Activated CD8-positive, alpha-beta T cell treated with anti-CD3 and anti-CD28 coated beads for 36 hours (primary cell): Measurements from ENCODE around the gene CREBBP. TPM values are rescaled to one million over a fixed set of nuclear protein-coding genes. Genes with fewer than 3 reads are reported as not detected.
"Not testable (repeated sequence)": the region's sequence is repeated elsewhere in the genome, so short reads cannot be mapped to it uniquely, and the experiment has no call there.

Experiments used
- ATAC-seq: fragments of 200-7000 bp; cut with Tn5 transposase; one replicate; pipeline ENCODE4 v1.10.0; 2021; ENCODE audit warnings: mild to moderate bottlenecking, moderate library complexity
- CTCF ChIA-PET: fragments of 350-600 bp; sonication (Branson Sonifier 250); formaldehyde crosslinking; loops from one replicate; lab custom pipeline; 2021; ENCODE audit warnings: antibody characterized with exemption; lab: Charles Lee
- POLR2A ChIA-PET: fragments of 350-600 bp; sonication (Branson Sonifier 250); formaldehyde crosslinking; loops from one replicate; lab custom pipeline; 2021; ENCODE audit warnings: antibody characterized with exemption; lab: Charles Lee
- DNase-seq: peaks from one replicate; pipeline ENCODE4 v3.0.0-alpha.2; 2020
- H3K27ac Mint-ChIP-seq: one replicate; pipeline ENCODE4 v1.8.0; 2021; ENCODE audit warnings: mild to moderate bottlenecking, mixed read lengths
- H3K27me3 Mint-ChIP-seq: one replicate; pipeline ENCODE4 v1.8.0; 2021; ENCODE audit warnings: mixed read lengths
- H3K36me3 Mint-ChIP-seq: one replicate; pipeline ENCODE4 v1.8.0; 2021; ENCODE audit warnings: low read depth, mixed read lengths
- H3K4me1 Mint-ChIP-seq: one replicate; pipeline ENCODE4 v1.8.0; 2021; ENCODE audit warnings: low read depth, mixed read lengths
- H3K4me3 Mint-ChIP-seq: one replicate; pipeline ENCODE4 v1.8.0; 2021; ENCODE audit warnings: mild to moderate bottlenecking, moderate library complexity, mixed read lengths
- H3K9me3 Mint-ChIP-seq: one replicate; pipeline ENCODE4 v1.8.0; 2021; ENCODE audit warnings: mixed read lengths
- intact Hi-C: fragments of 100-400 bp; cut with micrococcal nuclease; formaldehyde crosslinking; loops from one replicate; pipeline ENCODE4 v1.10.0; 2022
- total RNA-seq, 2 experiments: library from RNA; stranded (reverse); gene quantifications; one replicate each; pipeline ENCODE4 v1.2.3, GENCODE V29; 2021
- TF ChIP-seq, protein P1 (sequence below): fragments of 200-600 bp; IDR thresholded peaks from one replicate; pipeline ENCODE4 v1.8.0; 2022; ENCODE audit warnings: antibody characterized with exemption, mild to moderate bottlenecking

CREBBP gene
- total RNA-seq, 2 experiments from 2014 or later, result 27.9 to 33.5 TPM

DNA sequence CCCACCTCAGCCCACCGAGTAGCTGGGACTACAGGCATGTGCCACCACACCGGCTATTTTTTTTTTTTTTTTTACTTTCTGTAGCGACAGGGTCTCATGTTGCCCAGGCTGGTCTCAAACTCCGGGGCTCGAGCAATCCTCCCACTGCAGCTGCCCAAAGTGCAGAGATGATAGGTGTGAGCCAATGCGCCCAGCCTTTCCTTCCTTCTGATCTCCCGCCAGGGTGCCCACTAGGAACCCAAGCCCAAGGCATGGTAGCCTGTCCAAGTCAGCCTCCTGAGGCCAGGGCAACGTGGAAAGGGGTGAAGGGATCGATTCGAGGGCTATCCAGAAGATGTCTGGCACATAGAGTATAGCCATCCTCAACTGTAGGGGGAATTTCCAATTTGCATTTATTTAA is 9.6 kb upstream of the CREBBP start:
- CTCF ChIA-PET, result no interaction called here
- intact Hi-C loops, result no loop called here
- ATAC-seq (no peak), DNase-seq (no peak)
- Mint-ChIP-seq H3K4me3 (no peak overlapping the region), H3K36me3 (no peaks in the 10 kb centered on the region), H3K4me1 (no peaks in the 10 kb centered on the region), H3K27me3 (peaks cover 5% of the 10 kb centered on the region), H3K9me3 (peaks cover 6% of the 10 kb centered on the region), H3K27ac (no peak overlapping the region)
- TF ChIP-seq, protein P1, sequence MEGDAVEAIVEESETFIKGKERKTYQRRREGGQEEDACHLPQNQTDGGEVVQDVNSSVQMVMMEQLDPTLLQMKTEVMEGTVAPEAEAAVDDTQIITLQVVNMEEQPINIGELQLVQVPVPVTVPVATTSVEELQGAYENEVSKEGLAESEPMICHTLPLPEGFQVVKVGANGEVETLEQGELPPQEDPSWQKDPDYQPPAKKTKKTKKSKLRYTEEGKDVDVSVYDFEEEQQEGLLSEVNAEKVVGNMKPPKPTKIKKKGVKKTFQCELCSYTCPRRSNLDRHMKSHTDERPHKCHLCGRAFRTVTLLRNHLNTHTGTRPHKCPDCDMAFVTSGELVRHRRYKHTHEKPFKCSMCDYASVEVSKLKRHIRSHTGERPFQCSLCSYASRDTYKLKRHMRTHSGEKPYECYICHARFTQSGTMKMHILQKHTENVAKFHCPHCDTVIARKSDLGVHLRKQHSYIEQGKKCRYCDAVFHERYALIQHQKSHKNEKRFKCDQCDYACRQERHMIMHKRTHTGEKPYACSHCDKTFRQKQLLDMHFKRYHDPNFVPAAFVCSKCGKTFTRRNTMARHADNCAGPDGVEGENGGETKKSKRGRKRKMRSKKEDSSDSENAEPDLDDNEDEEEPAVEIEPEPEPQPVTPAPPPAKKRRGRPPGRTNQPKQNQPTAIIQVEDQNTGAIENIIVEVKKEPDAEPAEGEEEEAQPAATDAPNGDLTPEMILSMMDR, result no peak
- POLR2A ChIA-PET, result no interaction called here

DNA sequence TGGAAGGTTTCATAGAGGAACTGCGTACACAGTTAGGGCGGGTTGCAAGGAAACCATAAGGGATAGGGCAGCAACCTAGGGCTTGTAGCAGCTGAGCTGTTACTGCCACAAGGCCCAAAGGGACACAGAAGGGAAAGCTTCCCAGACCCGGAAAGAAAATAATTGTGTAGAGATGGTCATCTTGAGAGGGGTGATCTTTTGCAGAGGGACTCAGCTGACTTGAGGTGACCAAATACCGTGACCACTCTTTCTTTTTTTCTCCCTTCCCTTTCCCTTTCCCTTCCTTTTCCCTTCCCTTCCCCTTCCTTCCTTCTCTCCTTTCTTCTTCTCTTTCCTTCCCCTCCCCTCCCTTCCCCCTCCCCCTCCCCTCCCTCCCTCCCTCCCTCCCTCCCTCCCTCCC is 8.5 kb upstream of the CREBBP start:
- no peak overlapping the region for H3K4me3 Mint-ChIP-seq
- no peak for DNase-seq
- peaks cover 4% of the 10 kb centered on the region for H3K27me3 Mint-ChIP-seq
- no peak for ATAC-seq
- TF ChIP-seq, protein P1, result no peak
- ChIA-PET CTCF (no interaction called here), POLR2A (no interaction called here)
- no peak overlapping the region for H3K27ac Mint-ChIP-seq
- peaks cover 4% of the 10 kb centered on the region for H3K9me3 Mint-ChIP-seq
- no peaks in the 10 kb centered on the region for H3K4me1 Mint-ChIP-seq
- no peaks in the 10 kb centered on the region for H3K36me3 Mint-ChIP-seq
- intact Hi-C loops, result no loop called here

DNA sequence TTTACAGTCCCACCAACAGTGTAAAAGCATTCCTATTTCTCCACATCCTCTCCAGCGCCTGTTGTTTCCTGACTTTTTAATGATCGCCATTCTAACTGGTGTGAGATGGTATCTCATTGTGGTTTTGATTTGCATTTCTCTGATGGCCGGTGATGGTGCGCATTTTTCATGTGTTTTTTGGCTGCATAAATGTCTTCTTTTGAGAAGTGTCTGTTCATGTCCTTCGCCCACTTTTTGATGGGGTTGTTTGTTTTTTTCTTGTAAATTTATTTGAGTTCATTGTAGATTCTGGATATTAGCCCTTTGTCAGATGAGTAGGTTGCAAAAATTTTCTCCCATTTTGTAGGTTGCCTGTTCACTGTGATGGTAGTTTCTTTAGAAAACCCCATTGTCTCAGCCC is 5.5 kb upstream of the CREBBP start:
- DNase-seq, CTCF ChIA-PET, H3K9me3 Mint-ChIP-seq, intact Hi-C loops, H3K27me3 Mint-ChIP-seq, H3K4me1 Mint-ChIP-seq, ATAC-seq, H3K36me3 Mint-ChIP-seq, H3K4me3 Mint-ChIP-seq, H3K27ac Mint-ChIP-seq, POLR2A ChIA-PET: not testable (repeated sequence)

DNA sequence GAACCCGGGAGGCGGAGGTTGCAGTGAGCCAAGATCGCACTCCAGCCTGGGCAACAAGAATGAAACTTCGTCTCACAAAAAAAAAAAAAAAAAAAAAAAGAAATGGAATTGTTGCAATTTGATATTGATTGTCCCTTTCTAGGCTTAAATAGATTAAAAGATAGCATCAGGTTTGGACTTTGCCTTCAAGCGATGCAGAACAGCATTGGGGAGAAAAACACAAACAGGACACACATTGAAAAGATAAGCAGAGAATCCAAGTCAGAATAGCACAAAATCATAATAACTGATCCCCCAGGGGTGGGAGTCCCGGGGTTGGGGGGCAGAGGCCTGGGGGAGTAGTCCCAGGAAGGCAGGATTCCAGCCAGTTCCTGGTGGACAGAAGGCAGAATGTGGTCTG is 3.9 kb upstream of the CREBBP start:
- Mint-ChIP-seq H3K36me3 (no peaks in the 10 kb centered on the region), H3K27ac (no peak overlapping the region), H3K9me3 (peaks cover 4% of the 10 kb centered on the region), H3K4me3 (no peak overlapping the region), H3K4me1 (peaks cover 3% of the 10 kb centered on the region), H3K27me3 (peaks cover 3% of the 10 kb centered on the region)
- ChIA-PET CTCF (no interaction called here), POLR2A (interaction anchor here (0.7 kb wide), 1 partner anchor 79 kb away, joined by 3 read pairs; no protein-coding TSS in a partner anchor)
- TF ChIP-seq, protein P1, result no peak
- intact Hi-C loops, result no loop called here
- no peak for ATAC-seq
- no peak for DNase-seq

DNA sequence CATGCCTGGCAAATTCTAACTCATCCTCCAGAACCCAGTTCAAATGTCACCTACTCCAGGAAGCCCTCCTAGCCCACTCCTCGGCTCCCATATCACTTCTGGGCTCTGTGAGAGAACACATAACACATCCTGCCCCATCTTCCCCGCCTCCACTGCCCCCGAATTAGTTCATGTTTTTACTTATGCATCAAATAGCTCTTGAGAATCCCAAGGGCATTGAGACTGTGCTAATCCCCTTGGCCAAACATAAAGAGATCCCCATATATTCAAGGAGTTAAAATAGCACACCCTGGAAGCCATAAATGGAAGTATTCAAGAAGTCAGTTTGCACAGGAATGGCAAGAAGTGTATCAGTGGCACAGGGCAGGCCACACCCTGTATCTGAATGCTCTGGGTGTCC is 2.0 kb upstream of the CREBBP start:
- Mint-ChIP-seq H3K27me3 (peaks cover 2% of the 10 kb centered on the region), H3K4me3 (peak overlapping the region; percentile 74), H3K9me3 (peaks cover 4% of the 10 kb centered on the region), H3K27ac (no peak overlapping the region), H3K4me1 (peaks cover 18% of the 10 kb centered on the region), H3K36me3 (peaks cover 16% of the 10 kb centered on the region)
- intact Hi-C loops, result no loop called here
- TF ChIP-seq, protein P1, result no peak
- no peak for DNase-seq
- ChIA-PET POLR2A (no interaction called here), CTCF (no interaction called here)
- no peak for ATAC-seq
